Colonic mucosa (tissue), 4 donors: Measurements from ENCODE around the gene ZNF784. TPM values are rescaled to one million over a fixed set of nuclear protein-coding genes. Genes with fewer than 3 reads are reported as not detected.
"Not testable (repeated sequence)": the region's sequence is repeated elsewhere in the genome, so short reads cannot be mapped to it uniquely, and the experiment has no call there.

ENCODE experiments used
- DNase-seq: peaks from one replicate; pipeline ENCODE4 v3.0.0-alpha.2; 2020
- H3K27ac ChIP-seq: fragments of 200-600 bp; one replicate; pipeline ENCODE4 v1.8.0; 2021
- H3K27me3 ChIP-seq: fragments of 200-600 bp; one replicate; pipeline ENCODE4 v1.8.0; 2021
- H3K36me3 ChIP-seq: fragments of 200-600 bp; one replicate; pipeline ENCODE4 v1.8.0; 2021
- H3K4me1 ChIP-seq: fragments of 200-600 bp; one replicate; pipeline ENCODE4 v1.8.0; 2021; ENCODE audit warnings: mild to moderate bottlenecking
- H3K4me3 ChIP-seq: fragments of 200-600 bp; one replicate; pipeline ENCODE4 v1.8.0; 2021
- H3K9ac ChIP-seq, 2 donors: one replicate each; pipeline ENCODE4 v1.7.0; 2013; ENCODE audit warnings: control low read depth in 2 of 2, low read depth in 2 of 2, low read length in 2 of 2
- H3K9me3 ChIP-seq: fragments of 200-600 bp; one replicate; pipeline ENCODE4 v1.8.0; 2021
- intact Hi-C: fragments of 100-400 bp; cut with DNase I; formaldehyde crosslinking; loops from one replicate; pipeline ENCODE4 v1.14.1; 2022
- total RNA-seq, 2 donors: library from RNA; stranded (reverse); fragmentation: NEBNext Ultra II Directional in 1 of 2; extraction: Animal tissue kit (Norgen Biotek cat#: 25700) in 1 of 2; gene quantifications; one replicate each; pipeline ENCODE4 v1.2.1, GENCODE V29; 2021
- TF ChIP-seq, protein P1 (sequence below): fragments of 200-600 bp; IDR thresholded peaks from one replicate; pipeline ENCODE4 v1.8.0; 2022; ENCODE audit warnings: antibody characterized with exemption, mild to moderate bottlenecking
- donor health status: healthy.
- donor health status: DM: no; HTN: no; CAD: no.
- donor health status: DM: no; HTN: no; CAD: no.

Gene ZNF784
- total RNA-seq, 2 donors from 2014 or later: 9.9 to 10.2 TPM

GRCh38 chr19:55578031-55578760, 46.2 kb downstream of the ZNF784 start:
- Histone ChIP-seq H3K4me3 (no peak overlapping the region), H3K4me1 (peaks cover 7% of the 10 kb centered on the region), H3K27me3 (no peaks in the 10 kb centered on the region), H3K9ac (no peak overlapping the region), H3K36me3 (no peaks in the 10 kb centered on the region), H3K27ac (no peak overlapping the region), H3K9me3 (no peaks in the 10 kb centered on the region)
- TF ChIP-seq, protein P1, sequence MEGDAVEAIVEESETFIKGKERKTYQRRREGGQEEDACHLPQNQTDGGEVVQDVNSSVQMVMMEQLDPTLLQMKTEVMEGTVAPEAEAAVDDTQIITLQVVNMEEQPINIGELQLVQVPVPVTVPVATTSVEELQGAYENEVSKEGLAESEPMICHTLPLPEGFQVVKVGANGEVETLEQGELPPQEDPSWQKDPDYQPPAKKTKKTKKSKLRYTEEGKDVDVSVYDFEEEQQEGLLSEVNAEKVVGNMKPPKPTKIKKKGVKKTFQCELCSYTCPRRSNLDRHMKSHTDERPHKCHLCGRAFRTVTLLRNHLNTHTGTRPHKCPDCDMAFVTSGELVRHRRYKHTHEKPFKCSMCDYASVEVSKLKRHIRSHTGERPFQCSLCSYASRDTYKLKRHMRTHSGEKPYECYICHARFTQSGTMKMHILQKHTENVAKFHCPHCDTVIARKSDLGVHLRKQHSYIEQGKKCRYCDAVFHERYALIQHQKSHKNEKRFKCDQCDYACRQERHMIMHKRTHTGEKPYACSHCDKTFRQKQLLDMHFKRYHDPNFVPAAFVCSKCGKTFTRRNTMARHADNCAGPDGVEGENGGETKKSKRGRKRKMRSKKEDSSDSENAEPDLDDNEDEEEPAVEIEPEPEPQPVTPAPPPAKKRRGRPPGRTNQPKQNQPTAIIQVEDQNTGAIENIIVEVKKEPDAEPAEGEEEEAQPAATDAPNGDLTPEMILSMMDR: no peak
- intact Hi-C loops: no loop called here
- DNase-seq: no peak

DNA sequence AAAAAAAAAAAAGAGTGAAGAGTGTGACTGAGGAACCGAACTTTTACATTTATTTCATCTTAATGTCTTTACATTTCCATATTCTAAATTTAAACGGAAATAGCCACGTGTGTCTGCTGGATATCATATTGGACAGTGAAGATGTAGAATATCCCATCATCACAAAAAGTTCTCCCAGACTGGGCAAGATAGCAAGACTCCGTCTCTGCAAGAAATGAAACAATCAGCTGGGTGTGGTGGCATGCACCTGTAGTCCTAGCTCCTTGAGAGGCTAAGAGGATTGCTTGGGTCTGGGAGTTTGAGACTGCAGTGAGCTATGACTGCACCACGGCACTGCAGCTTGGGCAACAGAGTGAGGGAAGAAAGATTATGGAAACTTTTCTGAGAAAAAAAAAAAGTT, 47.6 kb downstream of the ZNF784 start:
- DNase-seq: no peak
- Histone ChIP-seq H3K9me3 (no peaks in the 10 kb centered on the region), H3K27me3 (no peaks in the 10 kb centered on the region), H3K36me3 (no peaks in the 10 kb centered on the region), H3K27ac (no peak overlapping the region), H3K4me3 (no peak overlapping the region), H3K9ac (no peak overlapping the region), H3K4me1 (peaks cover 7% of the 10 kb centered on the region)
- intact Hi-C loops: no loop called here
- TF ChIP-seq, protein P1: no peak

DNA sequence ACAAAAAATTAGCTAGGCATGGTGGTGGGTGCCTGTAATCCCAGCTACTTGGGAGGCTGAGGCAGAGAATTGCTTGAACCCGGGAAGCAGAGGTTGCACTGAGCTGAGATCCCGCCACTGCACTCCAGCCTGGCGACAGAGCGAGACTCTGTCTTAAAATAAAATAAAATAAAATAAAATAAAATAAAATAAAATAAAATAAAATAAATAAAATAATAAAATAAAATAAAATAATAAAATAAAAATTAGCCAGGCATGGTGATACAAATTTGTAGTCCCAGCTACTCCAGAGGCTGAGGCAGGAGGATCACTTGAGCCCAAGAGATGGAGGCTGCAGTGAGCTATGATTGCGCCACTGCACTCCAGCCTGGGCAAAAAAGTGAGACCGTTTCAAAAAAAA, 50.4 kb downstream of the ZNF784 start:
- DNase-seq, H3K27me3 ChIP-seq, H3K4me3 ChIP-seq, H3K4me1 ChIP-seq, H3K9ac ChIP-seq, H3K36me3 ChIP-seq, H3K27ac ChIP-seq, H3K9me3 ChIP-seq, intact Hi-C loops: not testable (repeated sequence)

Other genes starting within 250 kb of the ZNF784 start
- not detected for gene TMEM190, start 247.7 kb downstream of the ZNF784 start, total RNA-seq
- 10 to 100 TPM; 78.1 to 85.9 TPM for gene TMEM238, start 240.3 kb downstream of the ZNF784 start, total RNA-seq
- gene RPL28, start 238.6 kb downstream of the ZNF784 start, total RNA-seq: 1,000 to 10,000 TPM; 1,447 to 1,819 TPM
- gene UBE2S, start 216.8 kb downstream of the ZNF784 start, total RNA-seq: 100 to 1,000 TPM in 1 of 2 donors, 10 to 100 TPM in 1; 43.8 to 147 TPM
- gene SHISA7, start 181.3 kb downstream of the ZNF784 start, total RNA-seq: not detected
- gene ISOC2, start 162.9 kb downstream of the ZNF784 start, total RNA-seq: 100 to 1,000 TPM in 1 of 2 donors, 10 to 100 TPM in 1; 89.8 to 132 TPM
- gene C19orf85, start 159.8 kb downstream of the ZNF784 start, total RNA-seq: not detected
- 1 to 10 TPM; 8.6 to 8.9 TPM for gene ZNF628, start 147.9 kb downstream of the ZNF784 start, total RNA-seq
- 1 to 10 TPM; 4.9 to 7.7 TPM for gene NAT14, start 139.4 kb downstream of the ZNF784 start, total RNA-seq
- gene SSC5D, start 136.1 kb downstream of the ZNF784 start, total RNA-seq: 1 to 10 TPM; 2.2 to 7.4 TPM
- not detected for gene SBK2, start 87.4 kb downstream of the ZNF784 start, total RNA-seq
- gene SBK3, start 79.0 kb downstream of the ZNF784 start, total RNA-seq: not detected
- gene ZNF579, start 43.7 kb downstream of the ZNF784 start, total RNA-seq: 1 to 10 TPM; 8.0 to 8.7 TPM
- 10 to 100 TPM; 12.2 to 14.5 TPM for gene FIZ1, start 25.0 kb downstream of the ZNF784 start, total RNA-seq
- gene ZNF524, start 24.3 kb downstream of the ZNF784 start, total RNA-seq: 10 to 100 TPM; 30.4 to 33.9 TPM
- gene ZNF865, start 18.9 kb downstream of the ZNF784 start, total RNA-seq: 10 to 100 TPM; 12.9 to 13.1 TPM
- gene ZNF580, start 16.4 kb upstream of the ZNF784 start, total RNA-seq: 10 to 100 TPM; 18.0 to 28.6 TPM
- 10 to 100 TPM; 16.0 to 20.3 TPM for gene ZNF581, start 19.1 kb upstream of the ZNF784 start, total RNA-seq
- gene CCDC106, start 23.6 kb upstream of the ZNF784 start, total RNA-seq: 1 to 10 TPM; 2.6 to 4.8 TPM
- 100 to 1,000 TPM; 146 to 289 TPM for gene U2AF2, start 30.5 kb upstream of the ZNF784 start, total RNA-seq
- gene EPN1, start 50.7 kb upstream of the ZNF784 start, total RNA-seq: 100 to 1,000 TPM; 257 to 259 TPM
- gene NLRP9, start 113.8 kb upstream of the ZNF784 start, total RNA-seq: not detected
- not detected for gene RFPL4A, start 134.5 kb upstream of the ZNF784 start, total RNA-seq
- gene RFPL4AL1, start 144.6 kb upstream of the ZNF784 start, total RNA-seq: not detected
- gene NLRP11, start 207.4 kb upstream of the ZNF784 start, total RNA-seq: under 1 TPM in 1 of 2 donors, not detected in 1; 0.07 TPM
- not detected for gene NLRP4, start 212.0 kb upstream of the ZNF784 start, total RNA-seq